K562 (cell line): ENCODE results near the gene CYP2A6. TPM values are rescaled to one million over a fixed set of nuclear protein-coding genes. Genes with fewer than 3 reads are reported as not detected.
"Not testable (repeated sequence)": the region's sequence is repeated elsewhere in the genome, so short reads cannot be mapped to it uniquely, and the experiment has no call there.

Experiments used
- ATF1 ChIP-seq, 2 experiments: fragments of 450-650 bp in 1 of 2; IDR thresholded peaks; 2 replicates each; pipeline ENCODE4 v1.6.1; 2016; ENCODE audit warnings: missing compliant biosample characterization in 1 of 2, missing genetic modification characterization in 1 of 2
- BRD9 ChIP-seq: fragments of 450-650 bp; IDR thresholded peaks from 2 replicates; pipeline ENCODE4 v1.6.1; 2018; ENCODE audit warnings: low read depth; ENCODE audit not compliant: partially characterized antibody
- C11orf30 ChIP-seq: fragments of 450-650 bp; IDR thresholded peaks from 2 replicates; pipeline ENCODE4 v1.6.1; 2016; ENCODE audit warnings: low read depth, mild to moderate bottlenecking
- CEBPG ChIP-seq, 3 experiments: fragments of 200-800 bp in 1 of 3; sonication (Bioruptor generic) in 1 of 3; sonication (generic) in 1 of 3; formaldehyde crosslinking in 1 of 3; IDR thresholded peaks in 2 of 3; conservative IDR thresholded peaks in 1 of 3; 2 replicates each; pipeline versions ENCODE4 v1.6.1 to v1.8.0; 2016 to 2022; ENCODE audit warnings: missing compliant biosample characterization in 2 of 3, missing genetic modification characterization in 2 of 3, mild to moderate bottlenecking in 1 of 3, missing genetic modification reagents in 1 of 3
- CTBP1 ChIP-seq: fragments of 450-650 bp; IDR thresholded peaks from 2 replicates; pipeline ENCODE4 v1.6.1; 2016; ENCODE audit warnings: borderline replicate concordance
- DPF2 ChIP-seq: fragments of 450-650 bp; IDR thresholded peaks from 2 replicates; pipeline ENCODE4 v1.6.1; 2016
- HDAC2 ChIP-seq: fragments of 450-650 bp; IDR thresholded peaks from 2 replicates; pipeline ENCODE4 v1.6.1; 2016; ENCODE audit warnings: mild to moderate bottlenecking
- HDAC8 ChIP-seq: fragments of 450-650 bp; IDR thresholded peaks from 2 replicates; pipeline ENCODE4 v1.6.1; 2016; ENCODE audit warnings: mild to moderate bottlenecking, missing genetic modification characterization, moderate library complexity, missing compliant biosample characterization
- MAZ ChIP-seq, 2 experiments: fragments of 450-650 bp in 1 of 2; sonication (generic) in 1 of 2; formaldehyde crosslinking; IDR thresholded peaks in 1 of 2; conservative IDR thresholded peaks in 1 of 2; 2 replicates each; pipeline versions ENCODE4 v1.4.0 to v1.5.0; 2020; ENCODE audit warnings: mild to moderate bottlenecking in 1 of 2, missing genetic modification reagents in 1 of 2
- NR2C2 ChIP-seq, 2 experiments: fragments of 200-800 bp in 1 of 2; sonication (Bioruptor generic) in 1 of 2; sonication (generic) in 1 of 2; formaldehyde crosslinking in 1 of 2; IDR thresholded peaks; 2 replicates each; pipeline versions ENCODE4 v1.6.1 to v1.8.0; 2016 to 2022; ENCODE audit warnings: mild to moderate bottlenecking in 1 of 2, missing compliant biosample characterization in 1 of 2, missing genetic modification characterization in 1 of 2, missing genetic modification reagents in 1 of 2
- POLR2B ChIP-seq: fragments of 450-650 bp; IDR thresholded peaks from 2 replicates; pipeline ENCODE4 v1.6.1; 2018; ENCODE audit warnings: low read depth; ENCODE audit not compliant: partially characterized antibody
- SMARCA4 ChIP-seq: fragments of 450-650 bp; IDR thresholded peaks from 2 replicates; pipeline ENCODE4 v1.6.1; 2016
- SMARCE1 ChIP-seq: fragments of 450-650 bp; IDR thresholded peaks from 2 replicates; pipeline ENCODE4 v1.7.1; 2016; ENCODE audit warnings: mild to moderate bottlenecking
- TRIM24 ChIP-seq, 2 experiments: fragments of 450-650 bp; IDR thresholded peaks; 2 replicates each; pipeline ENCODE4 v1.6.1; 2016
- ZNF583 ChIP-seq: fragments of 250-450 bp; sonication (Bioruptor Pico); IDR thresholded peaks from 2 replicates; pipeline ENCODE4 v1.4.0; 2020
- ZNF584 ChIP-seq: fragments of 200-800 bp; sonication (Bioruptor generic); IDR thresholded peaks from 2 replicates; pipeline ENCODE4 v1.6.1; 2016; ENCODE audit warnings: low read depth, mild to moderate bottlenecking, missing genetic modification characterization, missing compliant biosample characterization
- ZNF589 ChIP-seq: fragments of 200-800 bp; sonication (Bioruptor generic); IDR thresholded peaks from 2 replicates; pipeline ENCODE4 v1.6.1; 2016; ENCODE audit warnings: low read depth, missing genetic modification characterization, missing compliant biosample characterization
- polyA plus RNA-seq, 8 experiments: library from polyadenylated mRNA; depleted of rRNA in 4 of 8; stranded (reverse) in 5 of 8; unstranded in 3 of 8; fragments of >200 nt; fragmentation: Nextera tagmentation in 2 of 8; fragmentation: Illumina TruSeq in 1 of 8; extraction: Ambion mirVana in 2 of 8; extraction: Trizol in 1 of 8; gene quantifications; 2 replicates each; pipeline versions ENCODE4 v1.2.1 to v1.2.3, GENCODE V29; 2011 to 2014; ENCODE audit warnings: inconsistent platforms in 1 of 8, missing spikeins in 1 of 8
- total RNA-seq, 7 experiments: library from RNA; depleted of rRNA in 6 of 7; stranded (reverse); fragments of >200 nt in 6 of 7; fragmentation: Illumina TruSeq in 2 of 7; extraction: Trizol in 2 of 7; gene quantifications; 2 replicates each; pipeline versions ENCODE4 v1.2.1 to v1.2.3, GENCODE V29; 2011 to 2021; ENCODE audit warnings: low replicate concordance in 1 of 7
- TF ChIP-seq, protein P1 (sequence below): fragments of 250-450 bp; sonication (Bioruptor Pico); IDR thresholded peaks from 2 replicates; pipeline ENCODE4 v1.8.0; 2021; ENCODE audit warnings: moderate library complexity, mild to moderate bottlenecking, inconsistent platforms
- TF ChIP-seq, protein P2 (sequence below): fragments of 450-650 bp; formaldehyde crosslinking; IDR thresholded peaks from 2 replicates; pipeline ENCODE4 v1.4.0; 2020; ENCODE audit warnings: mild to moderate bottlenecking, mixed read lengths
- TF ChIP-seq, protein P3 (sequence below), 2 experiments: fragments of 450-650 bp in 1 of 2; sonication (generic) in 1 of 2; formaldehyde crosslinking in 1 of 2; IDR thresholded peaks in 1 of 2; conservative IDR thresholded peaks in 1 of 2; 2 replicates each; pipeline versions ENCODE4 v1.6.1 to v1.8.1; 2016 to 2023; ENCODE audit warnings: mild to moderate bottlenecking in 2 of 2, moderate library complexity in 2 of 2, inconsistent platforms in 1 of 2, missing genetic modification reagents in 1 of 2
- TF ChIP-seq, protein P4 (sequence below): fragments of 250-450 bp; sonication (Bioruptor Pico); IDR thresholded peaks from 2 replicates; pipeline ENCODE4 v1.8.0; 2022; ENCODE audit warnings: moderate library complexity, mild to moderate bottlenecking, inconsistent platforms

The CYP2A6 gene
- total and polyA plus RNA-seq, 9 of the 15 experiments (the other 6 are each of a cell fraction or from before 2014, with no cell fraction given), result 0.31 TPM; not detected in 8

DNA sequence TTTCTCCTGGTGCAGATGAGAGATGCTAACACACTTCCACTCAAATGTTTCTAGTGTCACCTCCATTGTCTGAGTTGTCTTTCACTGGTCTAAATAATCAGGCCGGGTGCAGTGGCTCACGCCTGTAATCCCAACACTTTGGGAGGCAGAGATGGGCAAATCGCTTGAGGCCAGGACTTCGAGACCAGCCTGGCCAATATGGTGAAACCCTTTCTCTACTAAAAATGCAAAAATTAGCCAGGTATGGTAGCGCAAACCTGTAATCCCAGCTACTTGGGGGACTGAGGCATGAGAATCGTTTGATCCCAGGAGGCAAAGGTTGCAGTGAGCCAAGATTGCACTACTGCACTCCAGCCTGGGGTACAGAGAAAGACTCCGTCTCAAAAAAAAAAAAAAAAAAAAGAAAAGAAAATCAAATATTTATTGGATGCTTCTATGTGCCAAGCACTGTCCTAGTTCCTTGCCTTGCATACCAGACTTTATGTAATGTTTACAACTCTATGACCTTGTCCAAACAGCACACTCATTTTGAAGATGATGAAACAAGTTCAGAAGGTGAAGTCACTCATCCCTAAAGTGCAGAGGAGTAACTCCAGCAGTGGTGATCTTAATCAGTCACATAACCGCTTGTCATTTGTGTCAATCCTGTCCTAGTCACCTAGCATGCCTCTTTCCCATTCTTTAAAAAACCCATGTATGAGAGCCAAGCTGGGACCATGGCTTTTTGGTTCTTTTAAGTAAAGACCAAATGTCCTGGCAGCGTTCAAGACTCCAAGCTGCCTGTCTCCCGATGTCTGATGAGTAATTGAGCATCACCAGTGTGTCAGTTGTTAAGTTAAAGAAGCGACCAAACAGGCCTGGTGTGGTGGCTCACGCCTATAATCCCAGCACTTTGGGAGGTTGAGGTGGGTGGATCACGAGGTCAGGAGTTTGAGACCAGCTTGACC, 46.9 kb upstream of the CYP2A6 start (continued):
- TF ChIP-seq, protein P1, sequence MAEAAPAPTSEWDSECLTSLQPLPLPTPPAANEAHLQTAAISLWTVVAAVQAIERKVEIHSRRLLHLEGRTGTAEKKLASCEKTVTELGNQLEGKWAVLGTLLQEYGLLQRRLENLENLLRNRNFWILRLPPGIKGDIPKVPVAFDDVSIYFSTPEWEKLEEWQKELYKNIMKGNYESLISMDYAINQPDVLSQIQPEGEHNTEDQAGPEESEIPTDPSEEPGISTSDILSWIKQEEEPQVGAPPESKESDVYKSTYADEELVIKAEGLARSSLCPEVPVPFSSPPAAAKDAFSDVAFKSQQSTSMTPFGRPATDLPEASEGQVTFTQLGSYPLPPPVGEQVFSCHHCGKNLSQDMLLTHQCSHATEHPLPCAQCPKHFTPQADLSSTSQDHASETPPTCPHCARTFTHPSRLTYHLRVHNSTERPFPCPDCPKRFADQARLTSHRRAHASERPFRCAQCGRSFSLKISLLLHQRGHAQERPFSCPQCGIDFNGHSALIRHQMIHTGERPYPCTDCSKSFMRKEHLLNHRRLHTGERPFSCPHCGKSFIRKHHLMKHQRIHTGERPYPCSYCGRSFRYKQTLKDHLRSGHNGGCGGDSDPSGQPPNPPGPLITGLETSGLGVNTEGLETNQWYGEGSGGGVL (CRISPR knock-in tag), result peak; percentile 40; the same call in 1 of the 2 replicates
- TF ChIP-seq C11orf30, result peak; percentile 78
- peak; percentile 41 for TF ChIP-seq POLR2B
- TF ChIP-seq ZNF584 (CRISPR knock-in tag), result peak; percentile 11; the same call in 1 of the 2 replicates
- TF ChIP-seq NR2C2, ATF1 (CRISPR knock-in tag; IDR thresholded peaks at IDR 0.05): not testable (repeated sequence)
- TF ChIP-seq NR2C2 (tag; IDR thresholded peaks at IDR 0.05), result peak; percentile 89
- TF ChIP-seq HDAC2, result peak; percentile 57; the same call in 1 of the 2 replicates
- TF ChIP-seq HDAC8 (tag), result 0 out of 2 replicates have a peak, but pooled peaks have one; percentile 26
- peak; percentile 97 for TF ChIP-seq CEBPG (CRISPR knock-in tag; IDR thresholded peaks at IDR 0.05)
- peak; percentile 95 to 99 for TF ChIP-seq CEBPG (tag; conservative IDR thresholded peaks at IDR 0.05 in 1 of 2, IDR thresholded peaks at IDR 0.05 in 1 of 2)
- peak; percentile 86 for TF ChIP-seq DPF2
- TF ChIP-seq MAZ (CRISPR knock-in tag; conservative IDR thresholded peaks at IDR 0.05 in 1 of 2, IDR thresholded peaks at IDR 0.05 in 1 of 2), result peak in 1 of 2 experiments; percentile 35; a peak in 1 of 4 replicates
- TF ChIP-seq, protein P2, sequence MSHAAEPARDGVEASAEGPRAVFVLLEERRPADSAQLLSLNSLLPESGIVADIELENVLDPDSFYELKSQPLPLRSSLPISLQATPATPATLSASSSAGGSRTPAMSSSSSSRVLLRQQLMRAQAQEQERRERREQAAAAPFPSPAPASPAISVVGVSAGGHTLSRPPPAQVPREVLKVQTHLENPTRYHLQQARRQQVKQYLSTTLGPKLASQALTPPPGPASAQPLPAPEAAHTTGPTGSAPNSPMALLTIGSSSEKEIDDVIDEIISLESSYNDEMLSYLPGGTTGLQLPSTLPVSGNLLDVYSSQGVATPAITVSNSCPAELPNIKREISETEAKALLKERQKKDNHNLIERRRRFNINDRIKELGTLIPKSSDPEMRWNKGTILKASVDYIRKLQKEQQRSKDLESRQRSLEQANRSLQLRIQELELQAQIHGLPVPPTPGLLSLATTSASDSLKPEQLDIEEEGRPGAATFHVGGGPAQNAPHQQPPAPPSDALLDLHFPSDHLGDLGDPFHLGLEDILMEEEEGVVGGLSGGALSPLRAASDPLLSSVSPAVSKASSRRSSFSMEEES (CRISPR knock-in tag), result peak; percentile 12; the same call in 1 of the 2 replicates
- peak; percentile 76 for TF ChIP-seq ATF1 (tag; IDR thresholded peaks at IDR 0.05)
- peak; percentile 39; the same call in 1 of the 2 replicates for TF ChIP-seq CTBP1
- TF ChIP-seq, protein P3, sequence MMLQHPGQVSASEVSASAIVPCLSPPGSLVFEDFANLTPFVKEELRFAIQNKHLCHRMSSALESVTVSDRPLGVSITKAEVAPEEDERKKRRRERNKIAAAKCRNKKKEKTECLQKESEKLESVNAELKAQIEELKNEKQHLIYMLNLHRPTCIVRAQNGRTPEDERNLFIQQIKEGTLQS (IDR thresholded peaks at IDR 0.05), result peak; percentile 99
- TF ChIP-seq, protein P3 (CRISPR knock-in tag; conservative IDR thresholded peaks at IDR 0.05), result not testable (repeated sequence)
- peak; percentile 94 for TF ChIP-seq BRD9
- TF ChIP-seq TRIM24 (IDR thresholded peaks at IDR 0.05), result peak; percentile 79 to 88
- peak; percentile 83 for TF ChIP-seq SMARCA4
- peak; percentile 87; the same call in 1 of the 2 replicates for TF ChIP-seq ZNF589 (CRISPR knock-in tag)
- peak; percentile 72 for TF ChIP-seq SMARCE1
- 0 out of 2 replicates have a peak, but pooled peaks have one; percentile 58 for TF ChIP-seq ZNF583 (CRISPR knock-in tag)
- TF ChIP-seq, protein P4, sequence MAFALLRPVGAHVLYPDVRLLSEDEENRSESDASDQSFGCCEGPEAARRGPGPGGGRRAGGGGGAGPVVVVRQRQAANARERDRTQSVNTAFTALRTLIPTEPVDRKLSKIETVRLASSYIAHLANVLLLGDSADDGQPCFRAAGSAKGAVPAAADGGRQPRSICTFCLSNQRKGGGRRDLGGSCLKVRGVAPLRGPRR, result peak; percentile 85
